ENCODE results near the gene NXPH3. TPM values are rescaled to one million over a fixed set of nuclear protein-coding genes. Genes with fewer than 3 reads are reported as not detected.

NXPH3 gene
- total RNA-seq, 2 experiments from 2014 or later: 0.09 TPM

GRCh38 chr17:49577963-49578362 lies 2.3 kb downstream of the NXPH3 start:
- Mint-ChIP-seq H3K4me3 (no peak overlapping the region), H3K27me3 (peaks cover 29% of the 10 kb centered on the region), H3K36me3 (ENCODE audit: low read depth) (no peaks in the 10 kb centered on the region), H3K4me1 (peaks cover 3% of the 10 kb centered on the region), H3K27ac (no peak overlapping the region), H3K9me3 (ENCODE audit: low read depth) (no peaks in the 10 kb centered on the region)
- CTCF ChIA-PET: interaction anchor here (0.7 to 2.0 kb wide), 5 partner anchors 8 to 381 kb away, joined by 3 to 15 read pairs (median 3); no protein-coding TSS in a partner anchor
- intact Hi-C loops (cut with DNase I, micrococcal nuclease): no loop called here
- no peak for DNase-seq
- ATAC-seq: no peak
- POLR2A ChIA-PET: interaction anchor here (0.6 kb wide), 1 partner anchor 163 kb away, joined by 3 read pairs; no protein-coding TSS in a partner anchor

DNA sequence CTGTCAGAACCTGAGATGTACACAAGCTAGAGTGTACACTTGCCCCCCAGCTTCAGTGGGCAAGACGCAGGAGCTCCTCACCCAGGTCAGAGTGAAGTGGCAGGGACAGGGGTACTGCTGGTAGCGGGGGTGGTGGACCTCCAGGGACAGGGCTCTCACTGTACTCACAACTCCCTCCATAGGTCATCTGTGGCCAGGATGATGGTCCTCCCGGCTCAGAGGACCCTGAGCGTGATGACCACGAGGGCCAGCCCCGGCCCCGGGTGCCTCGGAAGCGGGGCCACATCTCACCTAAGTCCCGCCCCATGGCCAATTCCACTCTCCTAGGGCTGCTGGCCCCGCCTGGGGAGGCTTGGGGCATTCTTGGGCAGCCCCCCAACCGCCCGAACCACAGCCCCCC lies 2.7 kb downstream of the NXPH3 start:
- intact Hi-C loops (cut with DNase I, micrococcal nuclease): no loop called here
- no peak overlapping the region for H3K4me3 Mint-ChIP-seq
- CTCF ChIA-PET: interaction anchor here (0.6 to 2.0 kb wide), 7 partner anchors 9 to 381 kb away, joined by 3 to 15 read pairs (median 3); no protein-coding TSS in a partner anchor

DNA sequence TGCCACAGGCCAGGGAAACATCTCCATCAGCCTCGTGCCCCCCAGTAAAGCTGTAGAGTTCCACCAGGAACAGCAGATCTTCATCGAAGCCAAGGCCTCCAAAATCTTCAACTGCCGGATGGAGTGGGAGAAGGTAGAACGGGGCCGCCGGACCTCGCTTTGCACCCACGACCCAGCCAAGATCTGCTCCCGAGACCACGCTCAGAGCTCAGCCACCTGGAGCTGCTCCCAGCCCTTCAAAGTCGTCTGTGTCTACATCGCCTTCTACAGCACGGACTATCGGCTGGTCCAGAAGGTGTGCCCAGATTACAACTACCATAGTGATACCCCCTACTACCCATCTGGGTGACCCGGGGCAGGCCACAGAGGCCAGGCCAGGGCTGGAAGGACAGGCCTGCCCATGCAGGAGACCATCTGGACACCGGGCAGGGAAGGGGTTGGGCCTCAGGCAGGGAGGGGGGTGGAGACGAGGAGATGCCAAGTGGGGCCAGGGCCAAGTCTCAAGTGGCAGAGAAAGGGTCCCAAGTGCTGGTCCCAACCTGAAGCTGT lies 3.4 kb downstream of the NXPH3 start:
- Mint-ChIP-seq H3K27ac (no peak overlapping the region), H3K9me3 (ENCODE audit: low read depth) (no peaks in the 10 kb centered on the region), H3K36me3 (ENCODE audit: low read depth) (no peaks in the 10 kb centered on the region), H3K4me3 (no peak overlapping the region), H3K4me1 (peaks cover 3% of the 10 kb centered on the region), H3K27me3 (peaks cover 19% of the 10 kb centered on the region)
- ChIA-PET CTCF (interaction anchor here (0.5 to 2.0 kb wide), 6 partner anchors 9 to 322 kb away, joined by 3 to 15 read pairs (median 3); no protein-coding TSS in a partner anchor), POLR2A (no interaction called here)
- intact Hi-C loops (cut with DNase I, micrococcal nuclease): no loop called here
- ATAC-seq: no peak
- no peak for DNase-seq

More for the DNA sequence above, 2.7 kb downstream of the NXPH3 start:
- Mint-ChIP-seq H3K27me3 (peaks cover 25% of the 10 kb centered on the region), H3K36me3 (ENCODE audit: low read depth) (no peaks in the 10 kb centered on the region), H3K27ac (no peak overlapping the region), H3K9me3 (ENCODE audit: low read depth) (no peaks in the 10 kb centered on the region), H3K4me1 (peaks cover 3% of the 10 kb centered on the region)
- DNase-seq (no peak), ATAC-seq (no peak)
- POLR2A ChIA-PET: interaction anchor here (0.6 kb wide), 1 partner anchor 162 kb away, joined by 3 read pairs; no protein-coding TSS in a partner anchor

- Mint-ChIP-seq H3K27me3 (peaks cover 18% of the 10 kb centered on the region), H3K9me3 (ENCODE audit: low read depth) (no peaks in the 10 kb centered on the region), H3K27ac (no peak overlapping the region), H3K4me3 (no peak overlapping the region), H3K4me1 (peaks cover 3% of the 10 kb centered on the region), H3K36me3 (ENCODE audit: low read depth) (no peaks in the 10 kb centered on the region)
- intact Hi-C loops (cut with DNase I, micrococcal nuclease): no loop called here
- ATAC-seq (no peak), DNase-seq (no peak)
- ChIA-PET CTCF (interaction anchor here (0.5 to 2.0 kb wide), 5 partner anchors 9 to 241 kb away, joined by 3 to 15 read pairs (median 5); no protein-coding TSS in a partner anchor), POLR2A (no interaction called here)
Measured at GRCh38 chr17:49579522-49579921, 3.9 kb downstream of the NXPH3 start.

DNA sequence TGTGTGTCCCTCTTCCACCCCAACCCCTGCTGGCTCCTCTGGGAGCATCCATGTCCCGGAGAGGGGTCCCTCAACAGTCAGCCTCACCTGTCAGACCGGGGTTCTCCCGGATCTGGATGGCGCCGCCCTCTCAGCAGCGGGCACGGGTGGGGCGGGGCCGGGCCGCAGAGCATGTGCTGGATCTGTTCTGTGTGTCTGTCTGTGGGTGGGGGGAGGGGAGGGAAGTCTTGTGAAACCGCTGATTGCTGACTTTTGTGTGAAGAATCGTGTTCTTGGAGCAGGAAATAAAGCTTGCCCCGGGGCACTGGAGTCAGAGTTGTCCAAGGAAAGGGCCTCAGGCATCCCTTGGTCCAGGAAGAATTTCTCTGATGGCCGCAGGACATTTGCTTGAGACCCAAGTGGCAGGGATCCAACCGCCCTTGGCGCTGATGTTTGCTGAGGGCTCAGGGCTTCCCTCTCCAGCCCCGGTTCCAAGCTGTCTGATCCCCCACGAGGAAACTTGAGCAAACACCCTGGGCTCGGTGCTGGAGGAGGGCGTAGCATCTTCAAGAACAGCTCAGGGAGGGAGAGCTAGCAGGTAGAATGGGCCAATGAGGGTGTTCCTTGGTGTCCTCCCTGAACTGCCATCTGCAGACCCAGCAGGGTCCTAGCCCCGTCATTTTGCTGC lies 4.5 kb downstream of the NXPH3 start:
- POLR2A ChIA-PET: no interaction called here
- Mint-ChIP-seq H3K36me3 (ENCODE audit: low read depth) (no peaks in the 10 kb centered on the region), H3K4me1 (peaks cover 3% of the 10 kb centered on the region), H3K4me3 (no peak overlapping the region), H3K27me3 (peaks cover 17% of the 10 kb centered on the region), H3K27ac (no peak overlapping the region), H3K9me3 (ENCODE audit: low read depth) (no peaks in the 10 kb centered on the region)
- no peak for DNase-seq
- no peak for ATAC-seq
- intact Hi-C loops (cut with DNase I, micrococcal nuclease): no loop called here
- CTCF ChIA-PET: interaction anchor here (0.6 to 2.0 kb wide), 5 partner anchors 10 to 124 kb away, joined by 3 to 15 read pairs (median 4); no protein-coding TSS in a partner anchor

- POLR2A ChIA-PET: no interaction called here
- Mint-ChIP-seq H3K36me3 (ENCODE audit: low read depth) (no peaks in the 10 kb centered on the region), H3K4me1 (peaks cover 3% of the 10 kb centered on the region), H3K9me3 (ENCODE audit: low read depth) (no peaks in the 10 kb centered on the region), H3K27ac (no peak overlapping the region), H3K4me3 (no peak overlapping the region), H3K27me3 (peaks cover 14% of the 10 kb centered on the region)
- intact Hi-C loops (cut with DNase I, micrococcal nuclease): no loop called here
- ATAC-seq (no peak), DNase-seq (no peak)
- CTCF ChIA-PET: interaction anchor here (0.6 to 1.3 kb wide), 4 partner anchors 24 to 123 kb away, joined by 3 to 4 read pairs (median 3); no protein-coding TSS in a partner anchor
Measured at GRCh38 chr17:49580981-49581647, 5.4 kb downstream of the NXPH3 start.

DNA sequence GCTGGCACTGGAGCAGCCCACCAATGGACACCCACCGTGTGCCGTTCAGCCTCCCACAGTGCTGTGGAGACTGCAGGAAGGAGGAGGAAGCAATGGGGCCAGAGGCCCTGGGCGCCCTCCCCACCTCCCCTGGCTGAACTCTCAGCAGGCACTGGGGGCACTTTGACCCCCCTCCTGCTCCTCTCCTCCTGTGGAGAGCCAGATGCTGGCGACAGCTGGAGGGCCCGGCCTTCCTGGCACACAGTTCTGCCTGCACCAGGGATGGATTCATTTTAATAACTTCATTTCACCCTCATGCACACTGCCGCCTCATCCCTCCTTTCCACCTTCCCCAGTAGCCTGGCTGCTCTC lies 6.0 kb downstream of the NXPH3 start:
- DNase-seq (no peak), ATAC-seq (no peak)
- Mint-ChIP-seq H3K27me3 (peaks cover 14% of the 10 kb centered on the region), H3K9me3 (ENCODE audit: low read depth) (no peaks in the 10 kb centered on the region), H3K4me3 (no peak overlapping the region), H3K36me3 (ENCODE audit: low read depth) (no peaks in the 10 kb centered on the region), H3K27ac (no peak overlapping the region), H3K4me1 (peaks cover 3% of the 10 kb centered on the region)
- ChIA-PET POLR2A (no interaction called here), CTCF (interaction anchor here (0.9 to 1.0 kb wide), 2 partner anchors 62 to 173 kb away, joined by 3 read pairs; no protein-coding TSS in a partner anchor)
- intact Hi-C loops (cut with DNase I, micrococcal nuclease): no loop called here

DNA sequence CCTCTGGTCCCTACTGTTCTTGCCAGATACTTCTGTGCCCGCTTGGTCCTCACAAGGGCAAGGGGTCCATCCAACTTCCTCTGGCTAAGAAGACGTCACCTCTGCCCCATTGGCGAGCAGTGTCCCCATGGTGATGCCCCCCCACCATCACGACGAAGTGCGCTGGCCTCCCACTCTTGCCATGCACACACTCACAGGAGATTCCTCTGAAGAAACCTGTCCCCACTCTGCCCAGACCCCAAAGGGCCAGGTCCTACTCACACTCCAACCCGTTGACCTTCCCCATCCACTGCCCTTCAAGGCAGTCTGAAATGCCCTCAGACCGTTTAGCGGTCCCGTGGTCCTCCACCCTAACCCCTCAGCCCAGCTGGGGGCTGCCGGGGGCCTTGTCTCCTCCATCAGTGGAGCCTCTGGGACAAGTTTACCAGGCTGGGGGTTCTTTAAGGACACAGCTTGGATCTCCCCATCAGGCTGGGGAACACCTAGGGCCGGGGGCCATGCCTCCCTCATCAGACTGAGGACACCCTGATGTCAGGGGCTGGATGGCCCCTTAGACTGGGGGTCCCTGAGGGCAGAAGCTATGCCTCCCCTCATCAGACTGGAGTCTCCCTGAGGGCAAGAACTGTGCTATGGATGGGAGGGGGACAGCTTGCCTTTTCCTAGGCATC lies 6.5 kb downstream of the NXPH3 start:
- Mint-ChIP-seq H3K36me3 (ENCODE audit: low read depth) (no peaks in the 10 kb centered on the region), H3K27ac (no peak overlapping the region)

GRCh38 chr17:49582789-49583188 lies 7.1 kb downstream of the NXPH3 start:
- Mint-ChIP-seq H3K27me3 (peaks cover 5% of the 10 kb centered on the region), H3K4me1 (no peaks in the 10 kb centered on the region), H3K36me3 (ENCODE audit: low read depth) (no peaks in the 10 kb centered on the region), H3K9me3 (ENCODE audit: low read depth) (no peaks in the 10 kb centered on the region), H3K4me3 (no peak overlapping the region), H3K27ac (no peak overlapping the region)
- ChIA-PET POLR2A (no interaction called here), CTCF (interaction anchor here (0.6 to 1.6 kb wide), 4 partner anchors 15 to 175 kb away, joined by 3 to 4 read pairs (median 3); no protein-coding TSS in a partner anchor)
- DNase-seq (no peak), ATAC-seq (no peak)
- intact Hi-C loops (cut with DNase I, micrococcal nuclease): no loop called here

More for the DNA sequence above, 6.5 kb downstream of the NXPH3 start:
- Mint-ChIP-seq H3K9me3 (ENCODE audit: low read depth) (no peaks in the 10 kb centered on the region), H3K4me3 (no peak overlapping the region), H3K27me3 (peaks cover 10% of the 10 kb centered on the region), H3K4me1 (no peaks in the 10 kb centered on the region)
- ATAC-seq (no peak), DNase-seq (no peak)
- POLR2A ChIA-PET: no interaction called here
- CTCF ChIA-PET: interaction anchor here (0.9 kb wide), 1 partner anchor 174 kb away, joined by 3 read pairs; no protein-coding TSS in a partner anchor
- intact Hi-C loops (cut with DNase I, micrococcal nuclease): no loop called here

DNA sequence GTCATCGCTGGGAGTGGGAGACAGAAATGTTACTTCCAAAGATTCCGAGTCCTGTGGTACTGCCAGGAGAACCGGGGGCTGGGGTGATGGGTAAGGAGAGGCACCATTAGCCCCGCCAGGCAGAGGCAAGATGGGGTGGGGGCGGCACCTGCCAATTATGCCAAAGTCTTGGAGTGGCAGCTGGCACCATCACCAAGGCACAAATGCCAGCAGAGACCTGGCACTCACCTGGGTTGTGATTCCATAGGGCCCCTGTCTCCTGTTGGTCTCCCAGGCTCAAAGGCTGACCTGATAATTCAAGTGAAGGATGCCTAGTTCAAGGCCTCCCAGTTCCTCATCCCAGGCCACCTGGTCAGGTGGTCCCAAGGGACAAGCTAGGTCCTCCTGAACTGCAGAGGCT lies 7.6 kb downstream of the NXPH3 start:
- Mint-ChIP-seq H3K9me3 (ENCODE audit: low read depth) (no peaks in the 10 kb centered on the region), H3K27ac (no peak overlapping the region), H3K36me3 (ENCODE audit: low read depth) (no peaks in the 10 kb centered on the region), H3K27me3 (peaks cover under 1% of the 10 kb centered on the region), H3K4me1 (no peaks in the 10 kb centered on the region), H3K4me3 (no peak overlapping the region)
- CTCF ChIA-PET: interaction anchor here (0.6 to 1.6 kb wide), 3 partner anchors 15 to 60 kb away, joined by 3 to 4 read pairs (median 3); no protein-coding TSS in a partner anchor
- ATAC-seq: no peak
- intact Hi-C loops (cut with DNase I, micrococcal nuclease): no loop called here
- no peak for DNase-seq
- POLR2A ChIA-PET: interaction anchor here (0.7 kb wide), 1 partner anchor 30 kb away, joined by 4 read pairs; no protein-coding TSS in a partner anchor

- POLR2A ChIA-PET: interaction anchor here (0.7 kb wide), 1 partner anchor 29 kb away, joined by 4 read pairs; no protein-coding TSS in a partner anchor
Measured at GRCh38 chr17:49583889-49584288, 8.2 kb downstream of the NXPH3 start.

More at GRCh38 chr17:49583889-49584288, 8.2 kb downstream of the NXPH3 start:
- CTCF ChIA-PET: interaction anchor here (1.2 to 1.6 kb wide), 2 partner anchors 16 to 19 kb away, joined by 4 to 5 read pairs; no protein-coding TSS in a partner anchor
- no peak overlapping the region for H3K27ac Mint-ChIP-seq
- no peaks in the 10 kb centered on the region for H3K9me3 Mint-ChIP-seq (ENCODE audit: low read depth)
- H3K4me1 Mint-ChIP-seq: no peaks in the 10 kb centered on the region
- no peaks in the 10 kb centered on the region for H3K36me3 Mint-ChIP-seq (ENCODE audit: low read depth)
- no peaks in the 10 kb centered on the region for H3K27me3 Mint-ChIP-seq
- intact Hi-C loops (cut with DNase I, micrococcal nuclease): no loop called here
- no peak overlapping the region for H3K4me3 Mint-ChIP-seq
- DNase-seq (no peak), ATAC-seq (no peak)
